Neuronal stem cell (in vitro differentiated cells): Measurements from ENCODE around the gene SEMA3D.

Source experiments
- DNase-seq: peaks from one replicate; pipeline ENCODE4 v3.0.0-alpha.2; 2013; ENCODE audit warnings: low spot score
- H2AFZ ChIP-seq: one replicate; pipeline ENCODE4 v1.6.1; 2013; ENCODE audit warnings: mild to moderate bottlenecking, low read length, inconsistent platforms
- H2AK5ac ChIP-seq: 2 replicates; pipeline ENCODE4 v1.6.1; 2013; ENCODE audit warnings: low read depth, mild to moderate bottlenecking, inconsistent platforms, low read length, moderate library complexity, mixed read lengths
- H2BK120ac ChIP-seq: 2 replicates; pipeline ENCODE4 v1.6.1; 2013; ENCODE audit warnings: low read depth, mild to moderate bottlenecking, inconsistent platforms, low read length, moderate library complexity, mixed read lengths
- H2BK12ac ChIP-seq: one replicate; pipeline ENCODE4 v1.6.1; 2013; ENCODE audit warnings: low read length, inconsistent platforms
- H2BK15ac ChIP-seq: 2 replicates; pipeline ENCODE4 v1.6.1; 2013; ENCODE audit warnings: mild to moderate bottlenecking, low read length, inconsistent platforms, mixed read lengths
- H2BK5ac ChIP-seq: one replicate; pipeline ENCODE4 v1.6.1; 2013; ENCODE audit warnings: inconsistent platforms, mild to moderate bottlenecking, low read length, moderate library complexity
- H3K14ac ChIP-seq: one replicate; pipeline ENCODE4 v1.6.1; 2013; ENCODE audit warnings: low read length, inconsistent platforms
- H3K18ac ChIP-seq: 2 replicates; pipeline ENCODE4 v1.6.1; 2013; ENCODE audit warnings: low read length, inconsistent platforms
- H3K23ac ChIP-seq: 2 replicates; pipeline ENCODE4 v1.6.1; 2013; ENCODE audit warnings: low read depth, mild to moderate bottlenecking, mixed read lengths, low read length, inconsistent platforms; ENCODE audit not compliant: poor library complexity
- H3K27ac ChIP-seq: replicated peaks from 3 replicates; pipeline ENCODE4 v1.5.1; 2013; ENCODE audit warnings: low read length, inconsistent platforms
- H3K27me3 ChIP-seq, 3 experiments: 2 replicates each; pipeline ENCODE4 v1.6.1; 2013; ENCODE audit warnings: low read length in 3 of 3, mild to moderate bottlenecking in 2 of 3, inconsistent platforms in 1 of 3, low read depth in 1 of 3, mixed read lengths in 1 of 3, moderate library complexity in 1 of 3; ENCODE audit not compliant: control insufficient read depth in 3 of 3, insufficient read depth in 3 of 3
- H3K36me3 ChIP-seq, 2 donors: replicated peaks in 1 of 2; 2 replicates each; pipeline ENCODE4 v1.6.1; 2013; ENCODE audit warnings: low read length in 2 of 2; ENCODE audit not compliant: control insufficient read depth in 2 of 2, insufficient read depth in 2 of 2
- H3K4ac ChIP-seq: 2 replicates; pipeline ENCODE4 v1.6.1; 2013; ENCODE audit warnings: inconsistent platforms, mild to moderate bottlenecking, low read length, moderate library complexity
- H3K4me1 ChIP-seq, 2 donors: 1 replicate in 1 of 2; 2 replicates in 1 of 2; pipeline ENCODE4 v1.6.1; 2013; ENCODE audit warnings: low read length in 2 of 2, low read depth in 1 of 2; ENCODE audit not compliant: control insufficient read depth in 2 of 2, insufficient read depth in 1 of 2
- H3K4me2 ChIP-seq: one replicate; pipeline ENCODE4 v1.6.1; 2013; ENCODE audit warnings: mild to moderate bottlenecking, low read length, inconsistent platforms; ENCODE audit not compliant: insufficient read depth, poor library complexity, severe bottlenecking
- H3K4me3 ChIP-seq, 2 donors: 2 replicates each; pipeline ENCODE4 v1.5.1; 2013; ENCODE audit warnings: low read length in 2 of 2, mild to moderate bottlenecking in 2 of 2, inconsistent platforms in 1 of 2, moderate library complexity in 1 of 2
- H3K79me1 ChIP-seq: one replicate; pipeline ENCODE4 v1.6.1; 2013; ENCODE audit warnings: low read depth, mild to moderate bottlenecking, inconsistent platforms, low read length, moderate library complexity
- H3K9ac ChIP-seq: one replicate; pipeline ENCODE4 v1.6.1; 2013; ENCODE audit warnings: mild to moderate bottlenecking, low read depth, low read length, inconsistent platforms; ENCODE audit not compliant: poor library complexity
- H3K9me3 ChIP-seq, 2 donors: replicated peaks in 1 of 2; 2 replicates each; pipeline versions ENCODE3 to v1.6.1; 2013; ENCODE audit warnings: low read length in 2 of 2, mild to moderate bottlenecking in 2 of 2, inconsistent platforms in 1 of 2, low read depth in 1 of 2, mixed read lengths in 1 of 2, moderate library complexity in 1 of 2; ENCODE audit not compliant: control insufficient read depth in 2 of 2, insufficient read depth in 1 of 2
- H4K8ac ChIP-seq: one replicate; pipeline ENCODE4 v1.6.1; 2013; ENCODE audit warnings: low read depth, mild to moderate bottlenecking, inconsistent platforms, low read length, moderate library complexity
- H4K91ac ChIP-seq: one replicate; pipeline ENCODE4 v1.6.1; 2013; ENCODE audit warnings: low read length, low read depth, mild to moderate bottlenecking, inconsistent platforms; ENCODE audit not compliant: poor library complexity
- WGBS, 2 donors: extraction: QIAGEN DNeasy Blood & Tissue Kit; methylation state at CpG; one replicate each; pipeline ENCODE4 v1.1.7; 2013; ENCODE audit warnings: missing lambda C conversion rate in 2 of 2, mixed read lengths in 1 of 2; ENCODE audit not compliant: insufficient read length in 2 of 2, insufficient replicate concordance in 1 of 2; ENCODE audit errors: extremely low coverage in 2 of 2; 5-methylcytosine and 5-hydroxymethylcytosine counted together

The SEMA3D gene

DNA sequence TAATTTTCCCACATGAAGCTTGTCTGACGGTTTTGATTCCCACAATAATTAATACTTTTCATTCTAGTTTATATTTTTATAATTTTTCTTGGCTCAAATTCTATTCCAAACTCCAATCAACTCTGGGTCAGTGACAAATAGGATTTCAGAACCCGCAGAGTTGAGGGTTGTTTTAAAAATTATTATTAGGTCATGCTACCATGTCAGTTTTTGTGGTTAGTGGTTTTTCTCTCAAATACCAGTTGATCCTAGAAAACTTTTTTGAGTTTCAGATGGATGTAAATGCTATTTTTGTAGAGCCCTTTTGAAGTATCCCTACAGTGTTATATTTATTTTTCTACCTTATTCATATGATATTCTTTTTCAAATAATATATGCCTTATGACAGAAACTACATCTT lies 237.4 kb downstream of the SEMA3D start:
- H3K36me3 ChIP-seq = no peaks in the 10 kb centered on the region
- H3K14ac ChIP-seq = no peak overlapping the region
- H2BK12ac ChIP-seq = no peak overlapping the region
- no peak overlapping the region for H4K8ac ChIP-seq
- H3K4me1 ChIP-seq = peaks cover 0 to 4% of the 10 kb centered on the region in 2 donors
- no peaks in the 10 kb centered on the region for H3K79me1 ChIP-seq
- H2BK15ac ChIP-seq = no peak overlapping the region
- H4K91ac ChIP-seq = no peak overlapping the region
- H3K9ac ChIP-seq = no peak overlapping the region
- no peaks in the 10 kb centered on the region for H3K27me3 ChIP-seq
- H3K27ac ChIP-seq = no peak overlapping the region
- WGBS, 2 donors = no CpG with 5 or more reads among the region's 2 CpGs
- no peak overlapping the region for H3K23ac ChIP-seq
- no peak overlapping the region for H2AK5ac ChIP-seq
- H2AFZ ChIP-seq = no peak overlapping the region
- H3K4me3 ChIP-seq = no peak overlapping the region
- H3K18ac ChIP-seq = no peak overlapping the region
- H3K4me2 ChIP-seq = no peak overlapping the region
- no peak overlapping the region for H3K4ac ChIP-seq
- H2BK5ac ChIP-seq = no peak overlapping the region
- no peak overlapping the region for H2BK120ac ChIP-seq
- no peak for DNase-seq
- no peaks in the 10 kb centered on the region for H3K9me3 ChIP-seq

- Histone ChIP-seq H3K27me3 (no peaks in the 10 kb centered on the region), H3K23ac (no peak overlapping the region), H3K4me3 (no peak overlapping the region), H2BK5ac (no peak overlapping the region), H4K91ac (no peak overlapping the region), H3K9ac (no peak overlapping the region), H3K4ac (no peak overlapping the region), H3K27ac (no peak overlapping the region), H3K4me2 (no peak overlapping the region), H3K14ac (no peak overlapping the region), H2AK5ac (no peak overlapping the region), H3K36me3 (no peaks in the 10 kb centered on the region), H2AFZ (no peak overlapping the region), H2BK120ac (no peak overlapping the region), H4K8ac (no peak overlapping the region), H3K4me1 (peaks cover 0 to 4% of the 10 kb centered on the region in 2 donors), H2BK15ac (no peak overlapping the region), H3K18ac (no peak overlapping the region), H3K9me3 (no peaks in the 10 kb centered on the region), H2BK12ac (no peak overlapping the region), H3K79me1 (no peaks in the 10 kb centered on the region)
- WGBS, 2 donors = no CpG with 5 or more reads among the region's 1 CpG
- no peak for DNase-seq
These were observed 237.8 kb downstream of the SEMA3D start for GRCh38 chr7:84949067-84949466.

- no peak overlapping the region for H3K9ac ChIP-seq
- H3K18ac ChIP-seq = no peak overlapping the region
- H3K27me3 ChIP-seq = no peaks in the 10 kb centered on the region
- no peak overlapping the region for H2BK12ac ChIP-seq
- H2BK120ac ChIP-seq = no peak overlapping the region
- no peak overlapping the region for H3K27ac ChIP-seq
- H3K14ac ChIP-seq = no peak overlapping the region
- no peak overlapping the region for H2AK5ac ChIP-seq
- no peaks in the 10 kb centered on the region for H3K9me3 ChIP-seq
- H2BK5ac ChIP-seq = no peak overlapping the region
- H3K4ac ChIP-seq = no peak overlapping the region
- no peaks in the 10 kb centered on the region for H3K36me3 ChIP-seq
- H2AFZ ChIP-seq = no peak overlapping the region
- H3K4me1 ChIP-seq = peaks cover 0 to 4% of the 10 kb centered on the region in 2 donors
- H3K79me1 ChIP-seq = no peaks in the 10 kb centered on the region
- no peak overlapping the region for H3K4me3 ChIP-seq
- no peak for DNase-seq
- no CpG with 5 or more reads among the region's 2 CpGs for WGBS, 2 donors
- H2BK15ac ChIP-seq = no peak overlapping the region
- H3K4me2 ChIP-seq = no peak overlapping the region
- H3K23ac ChIP-seq = no peak overlapping the region
- H4K8ac ChIP-seq = no peak overlapping the region
- no peak overlapping the region for H4K91ac ChIP-seq
These were observed 238.2 kb downstream of the SEMA3D start for GRCh38 chr7:84948634-84949033.

DNA sequence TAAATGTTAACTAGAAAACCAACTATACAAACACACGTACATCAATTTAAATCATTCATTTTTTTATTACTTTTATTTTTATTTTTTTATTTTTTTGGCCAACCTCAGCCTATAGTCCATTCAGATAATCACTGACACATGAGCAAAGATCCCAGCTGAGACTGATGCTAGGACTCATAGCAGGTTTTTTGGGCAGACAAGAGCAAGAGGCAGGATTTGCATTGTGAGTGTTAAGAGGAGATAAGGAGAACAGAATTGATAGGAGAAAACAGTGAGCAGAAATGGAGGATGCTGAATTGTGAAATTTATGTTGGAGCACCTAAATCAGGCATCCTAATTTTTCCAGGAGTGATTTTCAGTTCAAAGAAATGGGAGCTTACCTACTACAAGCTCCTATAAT lies 240.3 kb downstream of the SEMA3D start:
- Histone ChIP-seq H3K9ac (no peak overlapping the region), H3K36me3 (no peaks in the 10 kb centered on the region), H2AK5ac (no peak overlapping the region), H3K4ac (no peak overlapping the region), H4K91ac (no peak overlapping the region), H3K27me3 (no peaks in the 10 kb centered on the region), H3K23ac (no peak overlapping the region), H3K14ac (no peak overlapping the region), H2BK5ac (no peak overlapping the region), H2BK12ac (no peak overlapping the region), H3K4me3 (no peak overlapping the region), H3K4me2 (no peak overlapping the region), H2BK15ac (no peak overlapping the region), H3K4me1 (no peaks in the 10 kb centered on the region), H4K8ac (no peak overlapping the region), H3K27ac (no peak overlapping the region), H3K79me1 (no peaks in the 10 kb centered on the region), H3K18ac (no peak overlapping the region), H2AFZ (no peak overlapping the region), H2BK120ac (no peak overlapping the region), H3K9me3 (no peaks in the 10 kb centered on the region)
- no peak for DNase-seq
- WGBS, 2 donors = 100% methylated on average over 1 of the region's 1 CpG; no CpG with 5 or more reads in 1 of the 2 donors
